DMS79 treated with DMSO at 0.1 percent for 48 hours (cell line): ENCODE measurements around the gene PHACTR1.
"Not testable (repeated sequence)": the region's sequence is repeated elsewhere in the genome, so short reads cannot be mapped to it uniquely, and the experiment has no call there.

Source experiments
- DNase-seq: peaks from one replicate; lab custom pipeline; 2025; lab: John Stamatoyannopoulos, UW

The PHACTR1 gene

GRCh38 chr6:12749531-12750379, 33.2 kb downstream of the PHACTR1 start:
- DNase-seq, result peak; percentile 15

DNA sequence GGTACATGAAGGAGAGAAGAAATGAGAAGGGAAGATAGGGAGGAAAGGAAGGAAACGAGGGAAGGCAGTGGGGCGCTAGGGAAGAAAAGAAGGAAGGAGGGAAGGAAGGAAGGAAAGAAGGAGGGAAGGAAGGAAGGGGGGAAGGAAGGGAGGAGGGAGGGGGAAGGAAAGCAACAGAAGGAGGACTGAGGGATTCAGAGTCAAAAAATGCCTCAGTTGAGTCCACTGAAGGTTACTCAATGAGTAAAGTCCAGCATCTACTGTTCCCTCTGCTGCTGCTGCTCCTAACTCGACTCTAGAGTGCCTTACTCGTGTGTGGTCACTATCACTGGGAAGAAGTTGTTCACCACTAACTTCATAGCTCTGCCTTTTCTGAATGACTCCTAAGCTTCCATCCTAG, 33.8 kb downstream of the PHACTR1 start:
- no peak for DNase-seq

DNA sequence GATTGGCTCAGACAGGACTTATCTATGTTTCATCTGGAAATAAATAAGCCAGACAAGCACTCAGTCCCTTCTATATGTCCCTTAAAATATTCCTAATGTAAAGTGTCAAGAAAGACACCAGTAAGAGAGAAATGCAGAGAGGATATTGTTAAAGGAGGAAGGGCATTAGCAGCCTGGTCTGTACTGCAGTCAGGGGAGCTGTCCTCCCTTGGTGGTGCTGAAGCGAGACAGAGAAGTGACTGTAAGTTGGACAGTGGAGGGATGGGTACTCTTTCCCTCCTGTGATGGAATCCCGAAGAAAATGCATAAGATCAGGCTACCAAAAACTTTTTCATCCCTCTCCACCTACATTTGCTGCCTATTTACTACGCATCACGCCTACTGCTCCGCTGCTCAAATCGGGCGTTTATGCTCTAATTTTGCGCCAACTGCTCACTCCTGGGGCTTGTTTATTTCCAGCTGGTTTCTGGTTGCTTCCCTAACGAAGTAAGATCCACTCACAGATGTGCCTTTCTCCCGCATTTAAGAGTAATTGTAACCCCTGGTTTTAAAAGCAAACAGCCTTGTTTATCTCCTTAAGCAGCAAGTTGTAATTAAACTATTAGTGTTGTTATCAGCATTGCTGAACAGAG, 35.2 kb downstream of the PHACTR1 start:
- DNase-seq, result no peak

GRCh38 chr6:12753036-12753435, 36.5 kb downstream of the PHACTR1 start:
- no peak for DNase-seq

- DNase-seq, result no peak
Observed at GRCh38 chr6:12760226-12760625, 43.7 kb downstream of the PHACTR1 start.

GRCh38 chr6:12760911-12761310, 44.3 kb downstream of the PHACTR1 start:
- DNase-seq, result no peak

DNA sequence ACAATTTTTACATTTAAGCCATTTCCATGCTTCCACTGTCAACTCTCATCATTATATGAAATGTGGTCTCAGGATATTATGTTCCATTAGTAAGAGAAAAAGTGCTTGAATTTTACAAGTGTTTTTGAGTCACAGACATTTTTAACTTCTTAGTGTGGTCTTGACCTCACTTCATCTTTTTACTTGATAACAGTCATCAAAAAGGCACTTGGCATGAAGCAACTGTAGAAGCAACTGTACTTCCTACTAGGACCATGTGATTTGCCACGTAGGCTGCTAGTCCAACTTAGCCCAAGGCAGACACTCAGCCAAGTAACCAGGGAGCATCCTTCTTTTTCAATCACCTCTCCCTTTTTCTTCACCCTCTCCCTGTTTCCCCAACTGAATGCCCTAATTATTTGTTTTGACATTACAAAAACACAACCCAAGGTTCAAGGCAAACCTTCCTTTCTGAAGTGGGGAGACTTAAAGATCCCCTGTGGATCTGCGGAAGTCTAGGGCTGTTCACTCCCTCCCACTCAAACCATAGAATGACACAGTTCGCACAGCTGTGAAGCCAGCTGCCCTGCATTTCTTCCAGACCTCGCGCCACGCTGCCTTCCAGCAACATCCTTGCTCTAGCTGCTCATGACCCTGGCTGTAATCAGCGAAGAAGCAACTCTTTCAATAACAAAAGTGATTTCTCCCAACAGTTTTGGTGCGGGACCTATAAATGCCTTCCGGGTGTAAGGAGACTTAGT, 45.0 kb downstream of the PHACTR1 start:
- no peak for DNase-seq

DNA sequence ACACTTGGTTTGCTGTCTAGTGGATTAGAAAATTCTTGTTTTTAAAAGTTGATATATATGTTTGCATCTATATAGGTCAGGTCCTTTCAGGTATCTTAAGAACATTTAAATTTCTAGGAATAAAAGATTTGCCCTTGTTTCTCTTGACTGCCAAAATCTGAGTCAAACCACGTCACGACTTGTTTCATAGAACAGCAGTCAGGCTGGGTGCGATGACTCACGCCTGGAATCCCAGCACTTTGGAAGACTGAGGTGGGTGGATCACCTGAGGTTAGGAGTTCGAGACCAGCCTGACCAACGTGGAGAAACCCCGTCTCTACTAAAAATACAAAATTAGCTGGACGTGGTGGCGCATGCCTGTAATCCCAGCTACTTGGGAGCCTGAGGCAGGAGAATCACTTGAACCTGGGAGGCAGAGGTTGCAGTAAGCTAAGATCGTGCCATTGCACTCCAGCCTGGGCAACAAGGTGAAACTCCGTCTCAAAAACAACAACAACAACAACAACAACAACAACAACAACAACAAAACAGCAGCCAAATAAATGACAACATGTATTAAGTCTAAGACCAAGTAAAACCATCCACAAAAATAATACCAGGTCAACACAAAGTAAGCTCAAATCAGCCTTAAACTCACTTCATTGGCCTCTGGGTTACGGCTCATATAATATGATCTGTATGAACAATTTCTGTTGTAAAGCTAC, 46.3 kb downstream of the PHACTR1 start:
- DNase-seq, result not testable (repeated sequence)

GRCh38 chr6:12766365-12766764, 49.8 kb downstream of the PHACTR1 start:
- DNase-seq, result no peak

- no peak for DNase-seq
Observed at GRCh38 chr6:12767016-12767415, 50.4 kb downstream of the PHACTR1 start.

DNA sequence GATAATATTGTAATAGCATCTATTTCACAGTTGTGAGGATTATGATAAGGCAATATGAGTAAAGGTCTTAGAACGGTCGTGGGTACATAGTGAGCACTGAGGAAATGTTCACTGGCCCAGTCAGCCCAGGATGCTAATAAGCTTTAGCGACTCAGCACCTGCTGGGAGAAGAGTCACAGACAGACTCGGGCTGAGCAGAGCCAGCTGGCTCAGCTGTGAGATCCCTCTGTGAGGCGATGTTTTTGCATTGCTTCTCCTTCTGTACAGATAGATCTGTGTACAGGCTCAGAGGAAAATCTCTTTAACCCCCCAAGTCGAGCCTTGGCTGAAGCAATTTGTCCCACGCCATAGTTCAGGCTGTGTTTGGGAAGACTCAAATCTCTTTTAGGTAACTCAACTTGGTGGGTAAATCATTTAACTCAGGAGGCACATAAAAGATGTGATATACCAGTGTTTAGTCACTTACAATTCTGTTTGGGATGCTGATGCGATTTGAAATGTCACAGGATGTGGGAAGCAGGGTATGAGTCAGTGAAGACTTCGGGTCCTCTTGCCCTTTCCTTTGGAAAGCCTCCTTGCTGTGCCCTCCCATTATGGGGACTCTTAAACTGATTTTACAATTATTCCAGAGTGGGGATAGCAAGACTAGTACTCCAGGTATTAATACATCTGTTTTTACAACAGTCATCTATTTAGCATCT, 53.1 kb downstream of the PHACTR1 start:
- no peak for DNase-seq

GRCh38 chr6:12772416-12772815, 55.8 kb downstream of the PHACTR1 start:
- no peak for DNase-seq

DNA sequence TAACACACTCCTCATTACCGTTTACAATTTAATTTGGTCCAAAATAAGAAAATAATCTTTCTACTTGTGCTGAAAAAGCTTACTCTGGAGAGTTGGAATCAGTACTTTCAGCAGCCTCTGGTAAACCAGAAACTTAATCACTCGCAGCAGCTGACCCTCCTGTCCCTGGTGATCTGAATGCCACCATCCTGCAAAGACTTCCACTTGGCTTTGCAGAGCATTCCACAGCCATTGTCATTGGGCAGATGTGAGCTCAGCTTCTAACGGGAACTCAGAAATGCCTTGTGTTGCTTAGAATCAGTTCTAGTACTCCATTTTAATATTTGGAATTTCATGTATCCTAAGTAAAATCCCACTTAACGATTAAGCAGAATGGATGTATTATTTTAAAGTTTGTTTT, 59.7 kb downstream of the PHACTR1 start:
- no peak for DNase-seq

DNA sequence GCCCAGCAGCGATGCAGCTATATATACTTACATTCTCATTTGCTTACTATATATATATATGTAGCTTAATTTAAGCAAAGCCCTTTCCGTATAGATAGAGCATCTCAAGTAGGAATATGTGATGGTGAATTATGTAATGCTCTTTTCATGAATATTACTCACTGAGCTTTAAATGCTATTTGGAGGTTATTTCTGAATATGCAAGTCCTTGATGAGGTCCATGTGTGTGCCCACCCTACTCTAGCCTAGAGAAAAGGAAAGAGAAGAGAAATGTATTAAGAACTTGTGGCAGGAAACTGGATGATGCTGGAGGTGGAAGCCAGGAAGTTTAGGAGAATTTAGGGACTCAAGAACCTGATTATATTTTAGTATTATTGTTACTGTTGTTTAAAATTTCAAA, 63.2 kb downstream of the PHACTR1 start:
- DNase-seq, result no peak

- no peak for DNase-seq
Observed at GRCh38 chr6:12782136-12782535, 65.6 kb downstream of the PHACTR1 start.

GRCh38 chr6:12785301-12785700, 68.7 kb downstream of the PHACTR1 start:
- DNase-seq, result no peak

DNA sequence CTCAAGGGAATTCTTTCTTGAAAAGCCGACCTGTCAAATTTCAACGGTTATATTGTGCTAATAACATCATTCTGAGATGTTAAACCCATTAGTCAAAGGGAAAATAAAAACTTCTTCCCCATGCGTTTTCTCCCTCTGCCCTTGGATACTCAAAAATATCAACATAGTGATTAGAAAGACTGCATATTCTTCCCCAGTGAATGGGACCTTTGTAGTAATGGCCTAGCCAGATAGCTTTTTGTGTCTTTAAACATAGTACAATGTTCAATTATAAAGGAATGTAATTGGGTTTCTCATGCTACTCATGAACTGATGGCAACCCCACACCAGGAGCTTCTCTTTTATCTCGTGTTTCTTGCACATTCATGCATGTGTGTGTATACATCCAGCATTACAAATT, 69.4 kb downstream of the PHACTR1 start:
- no peak for DNase-seq

DNA sequence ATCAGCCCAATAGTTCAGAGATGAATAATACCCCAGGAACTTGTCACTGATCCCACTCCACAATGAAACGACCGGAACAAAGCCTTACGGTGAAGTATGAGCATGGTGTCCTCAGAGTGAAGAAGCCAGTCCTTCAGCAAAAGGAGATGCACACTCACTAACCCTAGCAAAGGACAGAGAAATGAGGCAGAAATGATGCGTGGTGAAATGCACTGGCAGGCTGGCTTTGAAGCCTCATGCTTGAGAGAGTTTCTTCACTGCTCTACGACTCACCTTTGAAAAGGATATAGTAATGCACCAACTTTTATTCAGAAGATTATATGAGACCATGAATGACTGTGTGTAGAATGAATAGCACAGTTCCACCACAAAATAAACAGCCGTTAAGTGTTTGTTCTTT, 74.8 kb downstream of the PHACTR1 start:
- no peak for DNase-seq

GRCh38 chr6:12798326-12798725, 81.8 kb downstream of the PHACTR1 start:
- no peak for DNase-seq

GRCh38 chr6:12800120-12800519, 83.6 kb downstream of the PHACTR1 start:
- DNase-seq, result no peak

DNA sequence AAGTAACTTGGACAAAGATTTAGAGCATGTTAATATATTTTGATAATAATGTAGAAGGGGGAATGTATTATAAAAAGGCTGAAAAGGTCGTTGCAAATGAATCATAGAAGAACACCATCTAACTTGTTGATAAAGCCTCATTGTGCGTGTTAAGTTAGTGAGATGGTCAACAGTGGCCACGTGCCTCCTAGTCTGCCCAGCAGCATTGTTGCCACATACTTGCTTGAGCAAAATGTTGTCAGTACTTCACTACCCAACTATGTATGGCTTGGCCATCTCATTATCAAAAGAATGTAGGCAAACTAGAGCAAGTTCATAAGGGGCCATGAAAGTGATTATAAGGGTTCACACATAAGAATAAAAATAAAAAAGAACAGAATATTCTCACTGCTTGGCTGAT, 84.6 kb downstream of the PHACTR1 start:
- DNase-seq, result no peak

DNA sequence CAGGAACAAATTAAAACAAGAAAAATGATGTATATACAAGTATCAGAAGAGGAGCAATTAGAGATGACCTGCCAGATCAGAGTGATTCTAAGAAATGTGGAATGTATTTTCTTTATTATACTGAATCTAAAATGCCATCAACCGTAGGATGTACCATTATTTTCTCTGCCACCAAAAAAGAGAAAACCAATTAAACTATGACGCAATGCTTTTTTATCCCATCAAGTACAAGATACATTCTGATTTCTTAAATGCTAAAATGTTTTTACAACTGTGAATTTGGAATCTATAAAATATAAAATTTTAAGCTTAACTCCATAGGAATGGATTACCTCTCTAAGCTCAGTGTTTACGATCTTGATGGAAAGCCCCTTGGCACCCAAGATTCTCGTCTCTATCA, 85.9 kb downstream of the PHACTR1 start:
- DNase-seq, result no peak
